ENCODE results near the gene B9D1.

Gene B9D1

DNA sequence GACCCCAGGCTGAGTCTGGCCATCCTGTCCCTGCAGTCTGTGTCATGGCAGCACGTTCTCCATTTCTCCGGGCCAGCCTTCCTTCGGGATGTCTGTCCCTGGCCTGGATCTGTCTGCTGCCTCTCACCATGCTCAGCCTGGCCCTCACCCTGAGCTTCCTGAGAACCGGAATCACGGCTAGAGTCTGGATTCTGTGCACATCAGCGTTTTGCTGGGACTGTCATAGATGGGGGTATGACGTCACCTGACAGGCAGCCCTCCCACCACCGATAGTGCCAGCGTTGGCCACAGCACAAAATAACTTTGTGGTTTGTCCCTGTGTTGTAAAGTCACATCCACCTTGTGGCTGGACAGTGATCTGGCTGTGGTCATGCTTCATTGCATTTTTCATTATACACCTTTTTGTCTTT, 59.2 kb downstream of the B9D1 start:
- DNase-seq (ENCODE audit: low spot score), result no peak

DNA sequence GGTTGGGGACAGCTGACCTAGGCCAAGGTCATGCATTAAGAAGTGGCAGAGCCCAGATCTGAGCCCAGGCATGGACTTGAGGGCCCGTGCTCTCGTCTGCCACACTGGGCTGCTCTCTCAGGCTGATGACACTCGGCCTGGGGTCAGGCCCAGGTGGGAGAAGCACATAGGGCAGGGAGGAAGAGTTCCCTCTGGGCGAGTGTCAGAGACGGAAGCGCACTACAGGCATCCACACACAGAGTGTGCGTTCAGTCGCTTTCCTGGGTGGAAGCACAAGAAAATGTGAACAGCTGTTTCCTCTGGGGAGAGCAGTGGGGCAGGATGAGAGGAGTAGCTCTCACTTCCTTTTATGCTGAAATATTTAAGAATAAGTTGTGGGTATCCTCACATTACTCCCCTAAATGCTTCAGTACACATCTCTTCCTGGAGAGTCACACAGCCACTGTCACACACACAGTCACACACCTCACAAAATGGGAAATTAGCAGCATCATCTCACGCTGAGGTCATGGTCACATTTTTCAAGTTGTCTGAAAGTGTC, 59.7 kb downstream of the B9D1 start:
- DNase-seq (ENCODE audit: low spot score), result no peak

DNA sequence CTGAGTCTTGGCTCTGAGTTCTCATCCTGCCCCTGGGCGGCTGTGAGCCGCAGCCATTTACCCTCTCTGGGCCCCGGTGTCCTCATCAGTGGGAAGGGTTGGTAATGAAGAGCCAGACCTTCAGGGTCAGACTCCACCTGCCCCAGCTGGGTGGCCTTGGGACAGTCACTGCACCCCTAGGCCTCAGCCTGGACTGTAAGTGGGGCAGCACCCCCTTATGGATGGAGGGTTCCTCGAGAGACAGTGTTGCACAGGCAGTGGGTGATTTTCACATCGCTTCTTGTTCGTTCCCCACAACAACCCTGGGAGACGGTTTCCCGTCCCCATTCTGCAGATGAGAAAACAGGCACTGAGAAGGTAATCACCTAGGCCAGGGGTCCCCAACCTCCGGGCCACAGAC, 60.5 kb downstream of the B9D1 start:
- no peak for DNase-seq (ENCODE audit: low spot score)

- no peak for DNase-seq (ENCODE audit: low spot score)
These were observed 61.1 kb downstream of the B9D1 start for GRCh38 chr17:19301274-19301951.

DNA sequence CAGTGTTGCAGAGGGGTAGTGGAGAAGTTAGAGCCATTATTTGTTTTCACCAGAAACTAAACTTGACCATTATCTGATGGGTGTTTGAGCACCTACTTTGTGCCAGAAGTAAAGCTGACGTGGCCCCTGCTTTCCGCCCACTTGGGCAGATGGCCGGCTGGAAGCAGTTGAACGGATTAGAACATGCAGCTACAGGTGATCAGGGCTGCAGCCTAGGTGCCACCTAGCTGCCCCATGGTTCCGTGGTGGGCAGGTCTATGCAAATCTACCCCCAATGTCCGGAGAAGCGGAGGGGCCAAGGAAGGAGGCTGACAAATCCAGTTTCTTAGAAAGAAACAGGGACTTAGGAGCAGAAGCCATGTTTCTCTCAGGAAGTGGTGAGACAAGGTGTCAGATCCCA, 62.7 kb downstream of the B9D1 start:
- no peak for DNase-seq (ENCODE audit: low spot score)

- DNase-seq (ENCODE audit: low spot score), result no peak
These were observed 63.2 kb downstream of the B9D1 start for GRCh38 chr17:19299214-19299747.

- DNase-seq (ENCODE audit: low spot score), result no peak
These were observed 63.8 kb downstream of the B9D1 start for GRCh38 chr17:19298569-19299213.

- DNase-seq (ENCODE audit: low spot score), result no peak
These were observed 65.4 kb downstream of the B9D1 start for GRCh38 chr17:19296786-19297778.

DNA sequence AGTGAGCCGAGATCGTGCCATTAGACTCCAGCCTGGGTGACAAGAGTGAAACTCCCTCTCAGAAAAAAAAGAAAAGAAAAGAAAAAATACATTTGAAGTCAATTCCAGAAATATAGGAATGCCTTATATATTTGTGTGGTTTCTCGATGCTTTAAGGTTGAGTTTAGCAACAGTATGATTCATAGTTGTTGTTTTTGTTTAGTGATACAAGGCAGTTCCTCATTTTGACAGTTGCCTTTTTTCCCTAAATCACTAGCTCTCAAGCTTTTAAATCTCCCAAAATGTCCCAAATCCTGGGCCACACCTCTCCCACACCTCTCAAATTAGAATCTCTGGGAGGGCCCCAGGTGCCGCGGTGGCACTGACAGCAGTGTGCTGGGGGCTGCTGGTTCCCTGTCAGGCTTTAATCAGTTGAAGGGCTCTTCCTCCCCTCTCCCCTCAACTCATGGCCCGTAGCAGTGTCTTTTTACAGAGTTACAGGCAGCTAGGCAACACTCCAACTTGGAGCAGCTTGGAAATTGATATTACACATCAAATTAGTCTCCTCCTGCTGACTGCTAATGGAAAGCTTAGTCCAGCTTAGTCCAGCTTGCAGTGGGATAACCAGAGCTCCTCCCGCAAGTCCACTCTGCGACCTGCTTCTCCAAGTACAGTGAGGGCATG, 66.9 kb downstream of the B9D1 start:
- no peak for DNase-seq (ENCODE audit: low spot score)

DNA sequence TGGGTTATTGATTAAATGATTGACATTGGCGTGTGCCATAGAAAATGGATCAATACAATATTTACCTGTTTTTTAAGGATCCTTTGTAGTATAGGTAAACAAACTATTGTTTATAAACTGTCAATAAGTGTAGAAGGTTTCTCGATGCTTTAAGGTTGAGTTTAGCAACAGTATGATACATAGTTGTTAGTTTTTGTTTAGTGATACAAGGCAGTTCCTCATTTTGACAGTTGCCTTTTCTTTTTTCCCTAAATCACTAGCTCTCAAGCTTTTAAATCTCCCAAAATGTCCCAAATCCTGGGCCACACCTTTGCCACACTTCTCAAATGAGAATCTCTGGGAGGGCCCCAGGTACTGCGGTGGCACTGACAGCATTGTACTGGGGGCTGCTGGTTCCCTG, 68.1 kb downstream of the B9D1 start:
- no peak for DNase-seq (ENCODE audit: low spot score)
